HG02610 (cell line): Measurements from ENCODE around the gene FRG2C.
A peak's percentile ranks its signal among the peaks of the same experiment; 100 is the strongest.
"Not testable (repeated sequence)": the region's sequence is repeated elsewhere in the genome, so short reads cannot be mapped to it uniquely, and the experiment has no call there.

Experiments used
- ATAC-seq: cut with Tn5 transposase; IDR thresholded peaks from one replicate; pipeline ENCODE4 v1.9.1; 2021; ENCODE audit warnings: mild to moderate bottlenecking, moderate library complexity; ENCODE audit not compliant: unreplicated experiment

FRG2C gene

DNA sequence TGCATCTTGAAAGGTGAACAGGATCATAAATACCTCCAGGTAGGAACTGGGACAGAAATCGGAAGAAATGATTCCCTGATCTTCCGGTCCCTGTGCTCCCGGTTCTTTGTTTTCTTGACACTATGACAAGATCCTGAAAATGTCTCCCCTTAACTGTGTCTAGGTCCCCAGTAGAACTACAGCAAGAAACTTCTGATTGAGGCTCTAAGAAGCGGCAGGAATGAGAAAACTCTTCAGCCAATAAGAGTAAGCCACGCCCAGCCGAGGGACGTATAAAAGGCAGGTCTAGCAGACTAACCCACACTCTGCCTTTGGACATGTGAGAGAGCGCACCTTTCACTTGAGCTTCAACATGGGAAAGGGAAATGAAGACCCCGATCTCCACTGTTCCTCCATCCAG lies at the start of gene FRG2C:
FRG2C (plus strand) TSS at position 301 of the 400 bp plus-strand sequence; CDS start at position 353, 52 bp downstream.
- ATAC-seq = not testable (repeated sequence)

DNA sequence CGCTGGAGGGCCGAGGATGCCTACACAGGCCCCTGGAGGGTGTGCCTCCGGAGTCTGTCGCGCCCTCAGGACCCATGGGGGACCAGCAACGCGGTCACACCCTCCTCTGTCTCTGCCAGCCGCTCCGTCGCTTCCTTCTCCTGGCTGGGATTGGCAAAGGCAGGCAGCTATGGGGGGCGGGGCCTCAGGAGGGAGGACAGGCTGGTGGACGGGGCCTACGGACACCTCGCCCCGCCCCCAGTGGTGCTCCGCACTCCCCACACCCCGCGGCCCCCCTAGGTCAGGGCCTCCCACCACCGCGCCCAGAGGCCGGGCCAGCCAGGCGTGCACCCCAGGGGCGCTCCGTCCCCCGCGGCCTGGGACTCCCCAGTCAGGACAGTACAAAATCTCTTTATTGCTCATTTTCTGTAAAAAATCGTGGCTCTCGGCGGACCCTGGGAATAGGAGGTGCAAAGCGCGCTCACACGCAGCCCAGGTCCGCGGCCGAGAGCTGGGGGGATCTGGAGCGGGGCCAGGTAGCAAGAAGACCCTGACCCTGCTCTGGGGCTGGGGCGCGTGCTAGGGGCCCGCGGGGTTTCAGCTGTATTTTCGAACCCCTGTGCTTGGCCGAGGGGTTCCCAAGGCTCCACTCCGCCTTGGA lies 45.3 kb upstream of the FRG2C start:
- not testable (repeated sequence) for ATAC-seq

- not testable (repeated sequence) for ATAC-seq
These were observed 44.6 kb upstream of the FRG2C start for GRCh38 chr3:75619481-75620031.

DNA sequence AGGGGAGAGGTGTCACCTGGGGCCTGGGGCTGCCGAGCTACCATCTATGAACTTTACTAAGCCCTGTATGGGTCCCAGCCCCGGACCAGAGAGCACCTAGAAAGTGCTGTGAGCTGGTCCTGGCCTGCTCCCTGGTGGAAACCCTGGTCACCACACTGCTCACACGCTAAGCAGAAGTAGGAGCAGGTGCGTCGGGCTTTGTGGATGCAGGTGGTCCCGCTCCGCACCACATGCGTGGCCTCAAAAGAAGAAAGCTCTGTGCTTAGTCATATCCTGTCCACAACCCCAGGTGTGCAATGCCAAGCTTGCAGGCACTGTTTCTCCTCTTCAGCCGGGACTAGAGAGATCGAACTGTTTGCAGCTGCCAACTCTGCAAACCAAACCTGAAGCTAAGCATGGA lies 42.4 kb upstream of the FRG2C start:
- ATAC-seq = not testable (repeated sequence)

DNA sequence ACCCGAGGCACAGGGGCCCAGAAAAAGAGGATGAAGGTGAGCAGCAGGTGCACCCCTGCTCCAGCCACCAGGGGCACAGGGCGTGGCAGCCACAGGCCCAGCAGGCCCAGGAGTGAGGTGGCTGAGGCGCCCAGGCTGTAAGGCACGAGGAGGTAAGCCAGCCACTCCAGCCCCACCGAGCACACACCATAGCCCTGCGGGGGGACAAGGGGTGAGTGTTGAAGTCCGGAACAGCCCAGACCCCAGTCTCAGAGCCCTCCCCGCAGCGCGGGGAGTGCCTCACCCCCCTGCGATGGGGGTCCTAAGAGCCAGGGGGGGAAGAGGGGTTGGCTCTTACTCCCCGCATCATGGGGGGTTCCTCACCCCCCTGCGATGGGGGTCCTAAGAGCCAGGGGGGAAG lies 40.5 kb upstream of the FRG2C start:
- not testable (repeated sequence) for ATAC-seq

DNA sequence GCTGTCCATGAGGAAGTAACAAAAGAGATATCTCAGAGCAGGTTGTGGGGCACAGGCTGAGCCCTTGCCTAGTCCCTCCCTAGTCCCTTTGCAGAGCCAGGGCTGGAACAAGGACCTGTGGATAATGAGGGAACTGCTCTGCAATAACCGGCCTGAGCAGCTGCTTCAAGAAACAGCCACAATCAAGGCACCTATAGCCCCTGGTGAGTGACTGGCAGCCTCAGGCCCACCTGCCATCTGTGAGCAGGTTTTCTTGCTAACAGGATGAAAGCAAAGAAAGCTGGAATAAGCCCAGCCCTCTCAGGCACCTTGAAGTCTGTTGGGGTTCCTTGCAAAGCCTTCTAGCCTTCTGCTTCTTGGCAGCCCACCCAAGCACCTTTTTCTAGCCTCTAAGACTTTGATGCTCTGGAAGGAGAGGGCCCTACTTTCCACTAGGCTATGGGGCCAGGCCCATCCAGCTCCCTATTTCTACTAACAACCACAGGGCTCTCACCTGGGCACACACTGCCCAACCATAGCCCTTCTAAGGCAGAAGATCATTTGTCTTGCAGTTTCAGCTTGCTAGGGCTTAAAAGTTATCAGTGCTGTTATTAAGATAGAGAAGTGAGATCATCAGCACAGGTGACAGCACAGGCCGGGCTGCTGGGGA lies 33.1 kb upstream of the FRG2C start:
- not testable (repeated sequence) for ATAC-seq

DNA sequence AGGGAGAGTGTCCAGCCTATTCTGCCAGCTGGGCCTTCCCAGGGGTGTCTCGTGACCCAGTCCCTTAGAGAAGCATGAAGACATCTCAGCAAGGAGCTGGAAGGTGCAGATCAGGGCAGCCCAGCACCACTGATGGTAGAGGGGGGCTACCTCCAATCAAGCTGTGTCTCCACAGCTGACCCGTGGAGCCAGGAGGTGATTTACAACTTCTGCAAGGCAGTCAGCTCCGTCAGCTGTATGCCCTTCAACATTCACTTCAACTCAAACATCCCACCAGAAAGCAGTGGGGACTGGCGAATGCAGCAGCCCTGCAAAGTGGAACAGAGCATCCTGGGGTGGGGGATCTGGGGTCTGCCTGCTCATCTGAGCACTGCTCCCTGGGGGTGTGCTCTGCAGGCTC lies 32.6 kb upstream of the FRG2C start:
- no peak for ATAC-seq

- ATAC-seq = not testable (repeated sequence)
These were observed 25.2 kb upstream of the FRG2C start for GRCh38 chr3:75638947-75639346.

DNA sequence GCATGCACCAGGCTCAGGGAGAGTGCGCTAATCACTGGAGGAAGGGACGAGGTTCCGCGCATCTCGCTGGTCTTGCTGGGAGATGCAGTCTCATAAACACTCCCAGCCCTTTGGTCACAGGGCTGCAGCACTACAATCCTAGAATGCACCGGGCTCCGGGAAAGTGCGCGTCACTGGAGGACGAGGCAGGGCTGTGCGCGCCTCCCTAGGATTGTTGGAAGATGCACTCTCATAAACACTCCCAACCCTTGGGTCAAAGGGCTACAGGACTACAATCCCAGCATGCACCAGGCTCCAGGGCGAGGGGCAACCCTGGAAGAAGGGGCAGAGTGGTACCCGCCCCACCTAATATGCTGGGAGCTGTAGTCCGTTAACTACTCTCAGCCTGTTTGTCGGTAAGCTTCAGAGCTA lies 23.0 kb upstream of the FRG2C start:
- not testable (repeated sequence) for ATAC-seq

GRCh38 chr3:75643031-75643800 lies 20.9 kb upstream of the FRG2C start:
- not testable (repeated sequence) for ATAC-seq

DNA sequence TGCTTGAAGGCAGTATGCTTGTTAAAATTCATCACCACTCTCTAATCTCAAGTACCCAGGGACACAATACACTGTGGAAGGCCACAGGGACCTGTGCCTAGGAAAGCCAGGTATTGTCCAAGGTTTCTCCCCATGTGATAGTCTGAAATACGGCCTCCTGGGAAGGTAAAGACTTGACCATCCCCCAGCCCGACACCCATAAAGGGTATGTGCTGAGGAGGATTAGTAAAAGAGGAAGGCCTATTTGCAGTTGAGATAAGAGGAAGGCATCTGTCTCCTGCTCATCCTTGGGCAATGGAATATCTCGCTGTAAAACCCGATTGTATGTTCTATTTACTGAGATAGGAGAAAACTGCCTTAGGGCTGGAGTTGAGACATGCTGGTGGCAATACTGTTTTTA lies 18.6 kb upstream of the FRG2C start:
- not testable (repeated sequence) for ATAC-seq

- ATAC-seq = no peak
These were observed 13.9 kb upstream of the FRG2C start for GRCh38 chr3:75650191-75650590.

DNA sequence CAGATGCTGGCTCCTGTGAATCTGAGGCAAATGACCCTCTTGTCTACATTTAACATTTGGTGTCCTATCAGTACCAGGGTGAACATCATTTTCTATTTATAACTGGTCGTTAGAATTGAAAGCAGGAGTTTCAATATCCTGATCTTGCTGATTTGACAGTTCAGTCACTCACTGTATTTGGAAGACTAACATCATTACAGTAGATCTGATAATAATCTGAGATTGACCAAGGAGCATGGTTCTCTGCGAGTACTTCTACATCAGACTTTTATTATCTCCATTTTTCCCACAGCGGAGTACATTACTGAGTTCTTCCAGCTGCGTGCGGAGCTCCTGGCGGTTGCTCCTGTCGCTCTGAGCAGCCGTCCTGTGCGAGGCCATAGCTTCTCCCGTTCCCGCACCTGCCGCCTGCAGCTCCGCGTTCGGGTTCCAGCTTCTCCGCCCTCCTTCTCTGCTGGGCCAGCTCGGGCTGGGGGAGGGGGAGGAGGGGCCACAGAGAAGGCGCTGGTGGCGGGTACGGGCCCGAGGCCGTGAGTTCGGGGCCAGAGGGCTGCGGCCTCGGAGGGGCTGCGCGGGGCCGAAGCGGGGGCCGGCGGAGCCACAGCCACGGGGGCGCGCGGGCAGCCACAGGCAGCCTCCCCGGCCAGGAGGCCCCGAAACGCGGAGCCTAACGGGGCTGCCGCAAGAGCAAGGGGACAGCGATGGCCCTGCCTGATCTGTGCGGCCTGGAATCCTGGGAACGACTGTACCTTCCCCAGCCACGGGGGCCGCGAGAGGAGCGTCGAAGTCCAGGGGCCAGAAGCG lies 8.8 kb upstream of the FRG2C start:
- ATAC-seq = not testable (repeated sequence)

DNA sequence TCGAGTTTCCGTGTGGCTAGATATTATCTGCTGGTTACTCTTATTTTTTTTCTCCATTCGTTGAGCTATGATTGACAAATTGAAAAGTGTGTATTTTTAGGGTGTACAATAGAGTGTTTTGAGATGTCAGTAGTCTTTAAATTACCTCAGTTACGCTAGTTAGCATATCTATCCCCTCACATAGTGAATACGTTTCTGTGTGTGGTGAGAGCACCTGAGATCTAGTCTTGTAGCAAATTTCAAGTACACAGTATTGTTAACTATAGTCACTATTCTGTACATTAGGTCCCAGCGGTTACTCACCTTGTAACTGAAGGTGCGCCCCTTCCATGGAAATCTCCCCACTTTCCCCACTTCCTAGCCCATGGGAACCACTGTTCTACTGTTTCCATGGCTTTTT lies 8.2 kb upstream of the FRG2C start:
- ATAC-seq = not testable (repeated sequence)

DNA sequence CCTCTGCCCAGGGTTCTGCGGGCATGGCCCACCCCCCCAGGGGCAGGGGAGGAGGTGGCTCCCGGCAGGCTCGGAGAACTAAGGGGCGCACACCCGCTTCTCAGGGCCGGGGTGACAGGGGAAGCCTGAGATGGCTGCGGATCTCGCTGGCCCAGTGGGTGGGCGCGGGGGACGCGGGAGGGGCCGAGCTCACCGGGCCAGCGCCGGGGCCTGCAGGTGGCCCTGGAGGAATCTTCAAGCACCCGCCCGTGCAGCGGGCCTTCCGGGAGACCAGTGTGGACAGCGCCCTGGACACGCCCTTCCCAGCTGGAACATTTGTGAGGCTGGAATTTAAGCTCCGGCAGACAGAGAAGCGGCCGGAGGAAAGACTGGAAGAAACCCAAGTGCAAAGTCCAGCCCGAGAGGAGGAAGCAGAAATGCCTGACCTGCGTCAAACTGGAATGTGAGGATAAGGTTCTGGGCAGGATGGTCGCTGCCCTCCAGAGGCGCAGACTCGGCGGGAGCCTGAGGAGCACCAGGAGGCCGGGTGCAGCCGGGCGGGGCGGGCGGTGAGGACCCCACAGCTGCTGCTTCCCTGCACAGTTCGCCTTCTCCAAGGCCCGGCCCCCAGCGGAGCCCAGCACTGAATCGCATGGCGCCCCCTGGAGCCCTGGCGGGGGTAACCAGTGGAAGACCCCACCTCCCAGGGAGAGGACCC lies 5.6 kb upstream of the FRG2C start:
- ATAC-seq = not testable (repeated sequence)

DNA sequence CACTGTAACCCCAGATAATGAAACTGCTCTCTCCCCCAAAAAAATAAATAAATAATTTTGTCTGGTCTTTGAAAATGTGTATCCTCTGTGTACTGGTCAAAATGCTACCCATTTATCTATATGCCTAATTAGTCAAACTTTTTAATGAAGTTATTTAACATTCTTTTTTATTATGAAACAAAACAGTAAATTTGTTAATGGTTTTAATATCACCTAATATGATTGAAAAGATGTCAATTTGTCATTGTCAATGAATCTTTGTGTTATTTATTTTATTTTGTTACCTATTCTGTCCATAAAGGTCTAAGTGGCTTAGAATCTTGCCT lies 5.1 kb upstream of the FRG2C start:
- ATAC-seq = not testable (repeated sequence)

- not testable (repeated sequence) for ATAC-seq
These were observed 1.5 kb downstream of the FRG2C start for GRCh38 chr3:75665626-75666025.

GRCh38 chr3:75667757-75668701 lies 3.9 kb downstream of the FRG2C start:
- ATAC-seq = not testable (repeated sequence)

- peak; percentile 53 for ATAC-seq
These were observed 4.7 kb downstream of the FRG2C start for GRCh38 chr3:75668759-75669347.
